ENCODE results near the gene PON2. TPM values are rescaled to one million over a fixed set of nuclear protein-coding genes. Genes with fewer than 3 reads are reported as not detected.

PON2 gene
- total and polyA plus RNA-seq, 10 of the 15 experiments (the other 5 are each of a cell fraction or from before 2014, with no cell fraction given), result 22.9 to 127 (median 46.1) TPM

GRCh38 chr7:95476904-95477594, 42.2 kb upstream of the PON2 start:
- ChIA-PET CTCF (interaction anchor here (0.5 to 11.4 kb wide), 78 partner anchors 9 to 1041 kb away, joined by 3 to 136 read pairs (median 5); partner anchors contain the start of genes ASB4, PON2 and PON3), POLR2A (interaction anchor here (0.6 to 1.7 kb wide), 7 partner anchors 8 to 75 kb away, joined by 3 to 6 read pairs (median 3); partner anchors contain the start of gene PON2), RAD21 (ENCODE audit: unreplicated experiment) (interaction anchor here (0.6 to 5.7 kb wide), 66 partner anchors 8 to 1079 kb away, joined by 3 to 52 read pairs (median 8); partner anchors contain the start of genes ASB4, PON1, PON2 and PON3), SMC1A (ENCODE audit: uncharacterized antibody, unreplicated experiment) (interaction anchor here (0.6 to 14.9 kb wide), 76 partner anchors 11 to 1496 kb away, joined by 3 to 203 read pairs (median 6); partner anchors contain the start of genes ASB4, PON2 and PON3)
- BruUV-seq (replicated peaks), result no TSS peak
- H3K27me3 ChIP-seq (replicated peaks in 1 of 2; ENCODE audit: control insufficient read depth in 2 of 2, insufficient read depth in 2 of 2, low read length in 1 of 2), result no peaks in the 10 kb centered on the region
- no peak overlapping the region for H3K4me2 ChIP-seq (ENCODE audit: control insufficient read depth, insufficient read depth)
- H3K9me3 ChIP-seq (replicated peaks; ENCODE audit: control insufficient read depth, insufficient read depth, low read length), result no peaks in the 10 kb centered on the region
- TF ChIP-seq TCF12 (IDR thresholded peaks at IDR 0.05; ENCODE audit: low read depth, low read length), result peak; percentile 49; the same call in 1 of the 2 replicates
- TF ChIP-seq SKIL (IDR thresholded peaks at IDR 0.05; ENCODE audit: low read depth, poor library complexity, severe bottlenecking), result peak; percentile 27
- TF ChIP-seq IKZF2 (IDR thresholded peaks at IDR 0.05), result 0 out of 4 replicates have a peak, but pooled peaks of 1 of the 2 experiments have one; percentile 56
- peak; percentile 69 to 86 (median 74) for TF ChIP-seq CTCF (IDR thresholded peaks at IDR 0.05 in 2 of 3, conservative IDR thresholded peaks at IDR 0.05 in 1 of 3; ENCODE audit: control insufficient read depth in 2 of 3, extremely low read depth in 1 of 3, insufficient read depth in 1 of 3, low read depth in 3 of 3, low read length in 3 of 3)
- peak; percentile 32; the same call in 1 of the 2 replicates for TF ChIP-seq RUNX3 (IDR thresholded peaks at IDR 0.05; ENCODE audit: low read length)
- 0 out of 2 replicates have a peak, but pooled peaks have one; percentile 50 for TF ChIP-seq YY1 (IDR thresholded peaks at IDR 0.05; ENCODE audit: low read depth, low read length)
- no peak for TF ChIP-seq PAX5 (IDR thresholded peaks at IDR 0.05; ENCODE audit: borderline replicate concordance, low read depth, low read length)
- TF ChIP-seq POU2F2 (IDR thresholded peaks at IDR 0.05; ENCODE audit: borderline replicate concordance, low read depth, low read length), result 0 out of 3 replicates have a peak, but pooled peaks have one; percentile 17
- peak; percentile 77 to 79; a peak in 3 of 4 replicates for TF ChIP-seq BHLHE40 (IDR thresholded peaks at IDR 0.05; ENCODE audit: borderline replicate concordance in 1 of 2, low read depth in 2 of 2, low read length in 1 of 2)
- TF ChIP-seq ZNF384 (IDR thresholded peaks at IDR 0.05; ENCODE audit: borderline replicate concordance, low read depth, low read length), result peak; percentile 95
- TF ChIP-seq ATF2 (IDR thresholded peaks at IDR 0.05; ENCODE audit: low read length), result no peak
- peak; percentile 90 for TF ChIP-seq SMC3 (IDR thresholded peaks at IDR 0.05; ENCODE audit: borderline replicate concordance, low read length)
- TF ChIP-seq RAD21 (IDR thresholded peaks at IDR 0.05; ENCODE audit: insufficient read depth, low read depth, low read length), result peak; percentile 94
- no peak for TF ChIP-seq ELK1 (IDR thresholded peaks at IDR 0.05; ENCODE audit: low read depth, low read length)
- peak; percentile 85 for FAIRE-seq
- peak overlapping the region; percentile 20 for H2AFZ ChIP-seq (ENCODE audit: control insufficient read depth, low read depth, low read length)
- in situ Hi-C loops (cut with MboI), result loop anchor here (5.0 to 10.0 kb wide), 2 partner anchors 282 to 1025 kb away; no protein-coding TSS in a partner anchor
- 8% methylated on average over 11 of the region's 11 CpGs for WGBS (ENCODE audit: insufficient coverage, insufficient replicate concordance, low lambda C conversion rate, missing lambda C conversion rate)
- intact Hi-C loops (cut with micrococcal nuclease; ENCODE audit: unreplicated experiment), result loop anchor here (1.0 to 10.0 kb wide), 4 partner anchors 160 to 1028 kb away; partner anchors contain the start of gene SGCE
- peaks cover 4% of the 10 kb centered on the region for H3K4me1 ChIP-seq (ENCODE audit: control insufficient read depth, insufficient read depth, low read length)
- H3K9ac ChIP-seq (ENCODE audit: control insufficient read depth, insufficient read depth, low read length), result no peak overlapping the region
- H3K36me3 ChIP-seq (ENCODE audit: control insufficient read depth in 2 of 2, insufficient read depth in 2 of 2, low read length in 1 of 2), result no peaks in the 10 kb centered on the region
- no peak overlapping the region for H3K4me3 ChIP-seq
- H3K27ac ChIP-seq (ENCODE audit: control insufficient read depth, insufficient read depth), result no peak overlapping the region
- DNase-seq (ENCODE audit: low read depth, low spot score), result peak; percentile 28
- peak; percentile 73 for ATAC-seq
- no peaks in the 10 kb centered on the region for H4K20me1 ChIP-seq (ENCODE audit: control insufficient read depth, insufficient read depth)
- H3K79me2 ChIP-seq (ENCODE audit: control insufficient read depth, insufficient read depth, low read length), result no peaks in the 10 kb centered on the region
